T-helper 1 cell treated with Interleukin-12 subunit alpha and Interleukin-12 subunit beta and Interleukin-4 antibody, amounts not matched to agents 30 μg/mL and 1 μg/mL, for 36 hours (primary cell): ENCODE data around the gene KLRC1.
"Not testable (repeated sequence)": the region's sequence is repeated elsewhere in the genome, so short reads cannot be mapped to it uniquely, and the experiment has no call there.

Source experiments
- H3K27ac Mint-ChIP-seq: one replicate; pipeline ENCODE4 v1.8.0; 2021; ENCODE audit warnings: mild to moderate bottlenecking, mixed read lengths
- H3K27me3 Mint-ChIP-seq: one replicate; pipeline ENCODE4 v1.8.0; 2021; ENCODE audit warnings: low read depth, mixed read lengths
- H3K36me3 Mint-ChIP-seq: one replicate; pipeline ENCODE4 v1.8.0; 2021; ENCODE audit warnings: low read depth, mixed read lengths
- H3K4me1 Mint-ChIP-seq: one replicate; pipeline ENCODE4 v1.8.0; 2021; ENCODE audit warnings: low read depth, mixed read lengths
- H3K4me3 Mint-ChIP-seq: one replicate; pipeline ENCODE4 v1.8.0; 2021; ENCODE audit warnings: mild to moderate bottlenecking, moderate library complexity, mixed read lengths
- H3K9me3 Mint-ChIP-seq: one replicate; pipeline ENCODE4 v1.8.0; 2021; ENCODE audit warnings: mixed read lengths

KLRC1 gene

GRCh38 chr12:10397296-10397695 lies 55.9 kb downstream of the KLRC1 start:
- no peaks in the 10 kb centered on the region for H3K9me3 Mint-ChIP-seq
- H3K4me3 Mint-ChIP-seq, result no peak overlapping the region
- H3K36me3 Mint-ChIP-seq, result no peaks in the 10 kb centered on the region
- H3K4me1 Mint-ChIP-seq, result no peaks in the 10 kb centered on the region
- peaks cover 30% of the 10 kb centered on the region for H3K27me3 Mint-ChIP-seq
- H3K27ac Mint-ChIP-seq, result no peak overlapping the region

DNA sequence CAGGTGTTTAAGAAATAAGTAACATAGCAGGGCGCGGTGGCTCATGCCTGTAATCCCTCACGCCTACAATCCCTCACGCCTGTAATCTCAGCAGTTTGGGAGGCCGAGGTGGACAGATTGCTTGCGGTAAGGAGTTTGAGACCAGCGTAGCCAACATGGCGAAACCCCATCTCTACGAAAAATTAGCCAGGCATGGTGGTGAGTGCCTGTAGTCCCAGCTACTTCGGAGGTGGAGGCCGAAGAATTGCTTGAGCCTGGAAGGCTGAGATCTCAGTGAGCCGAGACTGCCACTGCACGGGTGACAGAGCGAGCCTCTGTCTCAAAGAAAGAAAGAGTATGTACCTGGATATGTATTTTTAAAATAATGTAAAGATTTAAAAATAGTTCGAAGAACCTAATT lies 57.0 kb downstream of the KLRC1 start:
- not testable (repeated sequence) for H3K4me3 Mint-ChIP-seq, H3K4me1 Mint-ChIP-seq, H3K9me3 Mint-ChIP-seq, H3K27ac Mint-ChIP-seq, H3K36me3 Mint-ChIP-seq
- peaks cover 33% of the 10 kb centered on the region for H3K27me3 Mint-ChIP-seq
